ENCODE results near the gene MRI1.

GRCh38 chr19:13744174-13744573 is 20.1 kb upstream of the MRI1 start:
- TF ChIP-seq CTCF (IDR thresholded peaks at IDR 0.05) (no peak), POLR2A (IDR thresholded peaks at IDR 0.05) (no peak)

Data from right lobe of liver (tissue), 4 donors.